Body of pancreas (tissue), 4 donors: Measurements from ENCODE around the gene RIBC1.

Experiments
- POLR2A ChIP-seq, 3 donors: fragments of 450-650 bp; IDR thresholded peaks; one replicate each; pipeline ENCODE4 v1.6.1; 2016; ENCODE audit warnings: antibody characterized with exemption in 3 of 3, mild to moderate bottlenecking in 2 of 3
- TF ChIP-seq, protein P1 (sequence below), 7 experiments: fragments of 450-650 bp in 4 of 7; fragments of 200-600 bp in 3 of 7; sonication (generic) in 3 of 7; IDR thresholded peaks; one replicate each; pipeline ENCODE4 v1.5.1; 2016 to 2019; ENCODE audit warnings: antibody characterized with exemption in 7 of 7

DNA sequence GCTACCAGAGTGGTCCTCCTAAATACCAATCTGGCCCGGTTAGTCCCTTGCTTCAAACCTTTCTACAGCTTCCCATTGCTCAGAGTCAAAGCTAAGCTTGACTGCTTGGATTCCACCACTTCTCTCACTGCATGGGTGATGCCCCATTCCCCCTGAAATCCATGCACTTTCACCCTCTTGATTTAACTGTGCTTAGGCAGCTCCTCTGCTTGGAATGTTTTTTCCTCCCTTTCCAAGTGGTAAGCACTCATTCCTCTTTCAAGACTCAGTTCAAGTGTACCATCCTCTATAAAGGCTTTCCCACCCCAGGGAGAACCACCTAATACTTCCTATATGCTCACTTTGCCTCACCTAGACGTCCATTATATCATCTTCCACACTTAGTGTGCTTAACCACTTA lies 49.4 kb upstream of the RIBC1 start:
- TF ChIP-seq, protein P1, sequence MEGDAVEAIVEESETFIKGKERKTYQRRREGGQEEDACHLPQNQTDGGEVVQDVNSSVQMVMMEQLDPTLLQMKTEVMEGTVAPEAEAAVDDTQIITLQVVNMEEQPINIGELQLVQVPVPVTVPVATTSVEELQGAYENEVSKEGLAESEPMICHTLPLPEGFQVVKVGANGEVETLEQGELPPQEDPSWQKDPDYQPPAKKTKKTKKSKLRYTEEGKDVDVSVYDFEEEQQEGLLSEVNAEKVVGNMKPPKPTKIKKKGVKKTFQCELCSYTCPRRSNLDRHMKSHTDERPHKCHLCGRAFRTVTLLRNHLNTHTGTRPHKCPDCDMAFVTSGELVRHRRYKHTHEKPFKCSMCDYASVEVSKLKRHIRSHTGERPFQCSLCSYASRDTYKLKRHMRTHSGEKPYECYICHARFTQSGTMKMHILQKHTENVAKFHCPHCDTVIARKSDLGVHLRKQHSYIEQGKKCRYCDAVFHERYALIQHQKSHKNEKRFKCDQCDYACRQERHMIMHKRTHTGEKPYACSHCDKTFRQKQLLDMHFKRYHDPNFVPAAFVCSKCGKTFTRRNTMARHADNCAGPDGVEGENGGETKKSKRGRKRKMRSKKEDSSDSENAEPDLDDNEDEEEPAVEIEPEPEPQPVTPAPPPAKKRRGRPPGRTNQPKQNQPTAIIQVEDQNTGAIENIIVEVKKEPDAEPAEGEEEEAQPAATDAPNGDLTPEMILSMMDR (IDR thresholded peaks at IDR 0.05): no peak
- TF ChIP-seq POLR2A (IDR thresholded peaks at IDR 0.05): no peak
